H9 (cell line): Measurements from ENCODE around the gene ACTN1. TPM values are rescaled to one million over a fixed set of nuclear protein-coding genes. Genes with fewer than 3 reads are reported as not detected.

Experiments used
- DNase-seq: peaks from one replicate; pipeline ENCODE4 v3.0.0-alpha.2; 2017
- H2AFZ ChIP-seq: one replicate; pipeline ENCODE4 v1.6.1; 2013; ENCODE audit warnings: mild to moderate bottlenecking, low read length, control low read depth, moderate library complexity
- H2AK5ac ChIP-seq: 2 replicates; pipeline ENCODE4 v1.6.1; 2013; ENCODE audit warnings: low read length, control low read depth, mixed read lengths; ENCODE audit not compliant: insufficient read length
- H2BK120ac ChIP-seq: one replicate; pipeline ENCODE4 v1.6.1; 2013; ENCODE audit warnings: low read depth, mild to moderate bottlenecking, low read length, control low read depth, inconsistent platforms; ENCODE audit not compliant: poor library complexity, severe bottlenecking
- H2BK12ac ChIP-seq: 2 replicates; pipeline ENCODE4 v1.6.1; 2013; ENCODE audit warnings: low read length, control low read depth, mixed read lengths, low read depth; ENCODE audit not compliant: insufficient read length
- H2BK15ac ChIP-seq: 2 replicates; pipeline ENCODE4 v1.6.1; 2013; ENCODE audit warnings: low read depth, low read length, control low read depth
- H2BK20ac ChIP-seq: one replicate; pipeline ENCODE4 v1.6.1; 2013; ENCODE audit warnings: low read depth, mild to moderate bottlenecking, low read length, control low read depth, inconsistent platforms; ENCODE audit not compliant: poor library complexity, severe bottlenecking
- H2BK5ac ChIP-seq: 2 replicates; pipeline ENCODE4 v1.6.1; 2013; ENCODE audit warnings: low read length, control low read depth, mixed read lengths; ENCODE audit not compliant: insufficient read length
- H3K14ac ChIP-seq: 2 replicates; pipeline ENCODE4 v1.6.1; 2013; ENCODE audit warnings: low read length, control low read depth; ENCODE audit not compliant: insufficient read depth
- H3K18ac ChIP-seq: 2 replicates; pipeline ENCODE4 v1.6.1; 2013; ENCODE audit warnings: low read depth, mild to moderate bottlenecking, mixed read lengths, low read length, control low read depth; ENCODE audit not compliant: insufficient read length
- H3K23ac ChIP-seq: 2 replicates; pipeline ENCODE4 v1.6.1; 2013; ENCODE audit warnings: low read length, control low read depth, mixed read lengths, low read depth; ENCODE audit not compliant: insufficient read length
- H3K23me2 ChIP-seq: 2 replicates; pipeline ENCODE4 v1.6.1; 2013; ENCODE audit warnings: low read depth, mild to moderate bottlenecking, mixed read lengths, low read length, control low read depth; ENCODE audit not compliant: insufficient read length, poor library complexity, severe bottlenecking
- H3K27ac ChIP-seq: 2 replicates; pipeline ENCODE4 v1.5.1; 2013; ENCODE audit warnings: low read length, control low read depth, mixed read lengths, low read depth; ENCODE audit not compliant: insufficient read length
- H3K27me3 ChIP-seq: 2 replicates; pipeline ENCODE4 v1.6.1; 2013; ENCODE audit warnings: low read length, control low read depth, inconsistent platforms; ENCODE audit not compliant: insufficient read depth
- H3K4ac ChIP-seq: 2 replicates; pipeline ENCODE4 v1.6.1; 2013; ENCODE audit warnings: low read depth, mild to moderate bottlenecking, control low read depth, inconsistent platforms, low read length, moderate library complexity
- H3K4me1 ChIP-seq: 2 replicates; pipeline ENCODE4 v1.6.1; 2013; ENCODE audit warnings: low read length, control low read depth, inconsistent platforms; ENCODE audit not compliant: insufficient read depth
- H3K4me2 ChIP-seq: 2 replicates; pipeline ENCODE4 v1.6.1; 2013; ENCODE audit warnings: low read length, control low read depth, mixed read lengths; ENCODE audit not compliant: insufficient read length, insufficient read depth
- H3K56ac ChIP-seq: 2 replicates; pipeline ENCODE4 v1.6.1; 2013; ENCODE audit warnings: low read depth, mild to moderate bottlenecking, mixed read lengths, low read length, control low read depth; ENCODE audit not compliant: insufficient read length
- H3K79me1 ChIP-seq: 2 replicates; pipeline ENCODE4 v1.6.1; 2013; ENCODE audit warnings: low read depth, mild to moderate bottlenecking, moderate library complexity, low read length, control low read depth, inconsistent platforms; ENCODE audit not compliant: insufficient read depth, poor library complexity, severe bottlenecking
- H3K79me2 ChIP-seq: 2 replicates; pipeline ENCODE4 v1.6.1; 2013; ENCODE audit warnings: low read length, control low read depth, inconsistent platforms; ENCODE audit not compliant: insufficient read depth
- H3K9ac ChIP-seq: 2 replicates; pipeline ENCODE4 v1.6.1; 2013; ENCODE audit warnings: low read length, control low read depth, mixed read lengths; ENCODE audit not compliant: insufficient read length; ENCODE audit errors: extremely low read depth
- H3K9me3 ChIP-seq: one replicate; pipeline ENCODE4 v1.6.1; 2013; ENCODE audit warnings: low read depth, low read length, inconsistent platforms; ENCODE audit not compliant: control insufficient read depth
- H3T11ph ChIP-seq: one replicate; pipeline ENCODE4 v1.6.1; 2013; ENCODE audit warnings: mild to moderate bottlenecking, low read length, control low read depth, inconsistent platforms
- H4K20me1 ChIP-seq: one replicate; pipeline ENCODE4 v1.6.1; 2013; ENCODE audit not compliant: control insufficient read depth, insufficient read length, insufficient read depth
- H4K5ac ChIP-seq: 2 replicates; pipeline ENCODE4 v1.6.1; 2013; ENCODE audit warnings: low read depth, mild to moderate bottlenecking, mixed read lengths, low read length, control low read depth; ENCODE audit not compliant: insufficient read length
- H4K8ac ChIP-seq: replicated peaks from 2 replicates; pipeline ENCODE4 v1.6.1; 2013; ENCODE audit warnings: low read length, control low read depth, mixed read lengths, low read depth; ENCODE audit not compliant: insufficient read length
- H4K91ac ChIP-seq: 2 replicates; pipeline ENCODE4 v1.6.1; 2013; ENCODE audit warnings: low read depth, mild to moderate bottlenecking, moderate library complexity, mixed read lengths, low read length, control low read depth; ENCODE audit not compliant: insufficient read length
- H3K27ac Mint-ChIP-seq, 3 experiments: 2 replicates in 2 of 3; 3 replicates in 1 of 3; pipeline ENCODE4 v1.8.0; 2020 to 2021; ENCODE audit warnings: mixed read lengths in 3 of 3, mild to moderate bottlenecking in 1 of 3, moderate library complexity in 1 of 3
- H3K27me3 Mint-ChIP-seq: 2 replicates; pipeline ENCODE4 v1.8.0; 2021; ENCODE audit warnings: low read depth, mild to moderate bottlenecking, moderate library complexity, mixed read lengths
- H3K36me3 Mint-ChIP-seq, 3 experiments: 2 replicates in 2 of 3; 3 replicates in 1 of 3; pipeline ENCODE4 v1.8.0; 2020 to 2021; ENCODE audit warnings: low read depth in 3 of 3, mixed read lengths in 3 of 3; ENCODE audit not compliant: insufficient read depth in 1 of 3
- H3K4me1 Mint-ChIP-seq, 2 experiments: 2 replicates each; pipeline ENCODE4 v1.8.0; 2020; ENCODE audit warnings: mixed read lengths in 2 of 2
- H3K4me3 Mint-ChIP-seq, 2 experiments: 2 replicates in 1 of 2; 3 replicates in 1 of 2; pipeline ENCODE4 v1.8.0; 2020 to 2021; ENCODE audit warnings: mild to moderate bottlenecking in 2 of 2, mixed read lengths in 2 of 2, moderate library complexity in 1 of 2
- H3K9me3 Mint-ChIP-seq, 2 experiments: 2 replicates in 1 of 2; 3 replicates in 1 of 2; pipeline ENCODE4 v1.8.0; 2020; ENCODE audit warnings: mild to moderate bottlenecking in 2 of 2, mixed read lengths in 2 of 2, moderate library complexity in 1 of 2
- WGBS: extraction: QIAGEN DNeasy Blood & Tissue Kit; methylation state at CpG from one replicate; pipeline ENCODE4 v1.1.7; 2013; ENCODE audit warnings: missing lambda C conversion rate, low lambda C conversion rate, mixed read lengths; ENCODE audit not compliant: insufficient read length; ENCODE audit errors: extremely low coverage; 5-methylcytosine and 5-hydroxymethylcytosine counted together
- total RNA-seq: library from RNA; stranded (reverse); gene quantifications from 2 replicates; pipeline ENCODE4 v1.2.1, GENCODE V29; 2021
- TF ChIP-seq, protein P1 (sequence below): fragments of 200-600 bp; sonication (generic); conservative IDR thresholded peaks from 3 replicates; pipeline ENCODE4 v1.8.0; 2021; ENCODE audit warnings: antibody characterized with exemption, mild to moderate bottlenecking

Gene ACTN1
- total RNA-seq, 1 experiment from 2014 or later, result 219 TPM

DNA sequence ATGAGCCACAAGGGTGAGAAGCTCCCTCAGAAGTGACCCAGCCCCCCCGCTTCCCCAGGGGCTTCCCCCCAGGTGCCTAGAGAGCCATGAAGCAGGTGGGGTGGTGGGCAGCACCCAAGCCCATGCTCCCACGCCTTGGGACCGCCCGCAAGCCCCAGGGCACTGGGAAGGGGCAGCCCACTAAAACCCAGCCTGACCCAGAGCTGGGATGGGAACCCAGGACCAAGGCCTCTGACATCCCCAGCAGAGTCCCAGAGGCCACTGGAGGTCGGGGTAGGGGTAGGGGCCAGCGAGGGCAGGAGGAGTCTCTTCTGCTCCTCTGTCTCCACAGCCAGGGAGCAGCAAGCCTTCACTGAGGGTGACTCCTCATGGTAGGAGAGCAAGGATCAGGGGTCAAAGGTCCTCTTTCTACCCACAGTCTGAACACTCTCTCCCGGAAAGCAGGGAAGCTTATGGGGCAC is 99.8 kb downstream of the ACTN1 start:
- no peaks in the 10 kb centered on the region for H3K4me1 ChIP-seq
- H3K27me3 ChIP-seq, result no peaks in the 10 kb centered on the region
- no peak overlapping the region for H2BK5ac ChIP-seq
- Mint-ChIP-seq H3K4me1 (no peaks in the 10 kb centered on the region), H3K9me3 (no peaks in the 10 kb centered on the region), H3K27me3 (no peaks in the 10 kb centered on the region), H3K4me3 (no peak overlapping the region), H3K36me3 (peaks cover 40 to 92% (median 90%) of the 10 kb centered on the region in 3 experiments; a peak in 6 of 7 replicates), H3K27ac (no peak overlapping the region)
- H3K56ac ChIP-seq, result no peak overlapping the region
- H3T11ph ChIP-seq, result no peak overlapping the region
- H2BK15ac ChIP-seq, result no peak overlapping the region
- H4K20me1 ChIP-seq, result no peaks in the 10 kb centered on the region
- TF ChIP-seq, protein P1, sequence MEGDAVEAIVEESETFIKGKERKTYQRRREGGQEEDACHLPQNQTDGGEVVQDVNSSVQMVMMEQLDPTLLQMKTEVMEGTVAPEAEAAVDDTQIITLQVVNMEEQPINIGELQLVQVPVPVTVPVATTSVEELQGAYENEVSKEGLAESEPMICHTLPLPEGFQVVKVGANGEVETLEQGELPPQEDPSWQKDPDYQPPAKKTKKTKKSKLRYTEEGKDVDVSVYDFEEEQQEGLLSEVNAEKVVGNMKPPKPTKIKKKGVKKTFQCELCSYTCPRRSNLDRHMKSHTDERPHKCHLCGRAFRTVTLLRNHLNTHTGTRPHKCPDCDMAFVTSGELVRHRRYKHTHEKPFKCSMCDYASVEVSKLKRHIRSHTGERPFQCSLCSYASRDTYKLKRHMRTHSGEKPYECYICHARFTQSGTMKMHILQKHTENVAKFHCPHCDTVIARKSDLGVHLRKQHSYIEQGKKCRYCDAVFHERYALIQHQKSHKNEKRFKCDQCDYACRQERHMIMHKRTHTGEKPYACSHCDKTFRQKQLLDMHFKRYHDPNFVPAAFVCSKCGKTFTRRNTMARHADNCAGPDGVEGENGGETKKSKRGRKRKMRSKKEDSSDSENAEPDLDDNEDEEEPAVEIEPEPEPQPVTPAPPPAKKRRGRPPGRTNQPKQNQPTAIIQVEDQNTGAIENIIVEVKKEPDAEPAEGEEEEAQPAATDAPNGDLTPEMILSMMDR, result no peak
- H2AFZ ChIP-seq, result no peak overlapping the region
- no peak overlapping the region for H2AK5ac ChIP-seq
- no peaks in the 10 kb centered on the region for H3K9me3 ChIP-seq
- WGBS, result no CpG with 5 or more reads among the region's 7 CpGs
- H4K8ac ChIP-seq, result no peak overlapping the region
- no peak overlapping the region for H3K4ac ChIP-seq
- no peak overlapping the region for H3K27ac ChIP-seq
- H2BK20ac ChIP-seq, result no peak overlapping the region
- no peak overlapping the region for H3K9ac ChIP-seq
- H2BK120ac ChIP-seq, result no peak overlapping the region
- H4K91ac ChIP-seq, result no peak overlapping the region
- no peak overlapping the region for H3K18ac ChIP-seq
- no peak overlapping the region for H3K4me2 ChIP-seq
- H3K79me2 ChIP-seq, result no peaks in the 10 kb centered on the region
- H2BK12ac ChIP-seq, result no peak overlapping the region
- no peak overlapping the region for H3K23ac ChIP-seq
- H3K23me2 ChIP-seq, result no peaks in the 10 kb centered on the region
- no peak overlapping the region for H3K14ac ChIP-seq
- H4K5ac ChIP-seq, result no peak overlapping the region
- DNase-seq, result no peak
- no peaks in the 10 kb centered on the region for H3K79me1 ChIP-seq
